HG02884 (cell line): ENCODE measurements around the gene P2RY14.
"Not testable (repeated sequence)": the region's sequence is repeated elsewhere in the genome, so short reads cannot be mapped to it uniquely, and the experiment has no call there.

ENCODE experiments used
- ATAC-seq: cut with Tn5 transposase; IDR thresholded peaks from one replicate; pipeline ENCODE4 v1.9.1; 2021; ENCODE audit warnings: mild to moderate bottlenecking, moderate library complexity; ENCODE audit not compliant: unreplicated experiment

P2RY14 gene

GRCh38 chr3:151264605-151265004 is 13.7 kb downstream of the P2RY14 start:
- no peak for ATAC-seq

GRCh38 chr3:151262871-151263525 is 15.3 kb downstream of the P2RY14 start:
- ATAC-seq = no peak

GRCh38 chr3:151259664-151260063 is 18.7 kb downstream of the P2RY14 start:
- no peak for ATAC-seq

- no peak for ATAC-seq
These were observed 21.6 kb downstream of the P2RY14 start for GRCh38 chr3:151256749-151257148.

- ATAC-seq = no peak
These were observed 29.5 kb downstream of the P2RY14 start for GRCh38 chr3:151248772-151249337.

- ATAC-seq = not testable (repeated sequence)
These were observed 36.3 kb downstream of the P2RY14 start for GRCh38 chr3:151242006-151242405.

- ATAC-seq = no peak
These were observed 41.6 kb downstream of the P2RY14 start for GRCh38 chr3:151236736-151237135.

- ATAC-seq = no peak
These were observed 42.0 kb downstream of the P2RY14 start for GRCh38 chr3:151236316-151236715.

- ATAC-seq = no peak
These were observed 43.5 kb downstream of the P2RY14 start for GRCh38 chr3:151234825-151235224.

- no peak for ATAC-seq
These were observed 45.4 kb downstream of the P2RY14 start for GRCh38 chr3:151232991-151233390.

- ATAC-seq = not testable (repeated sequence)
These were observed 45.9 kb downstream of the P2RY14 start for GRCh38 chr3:151232403-151232802.

GRCh38 chr3:151230646-151231045 is 47.7 kb downstream of the P2RY14 start:
- no peak for ATAC-seq

- ATAC-seq = no peak
These were observed 49.7 kb downstream of the P2RY14 start for GRCh38 chr3:151228666-151229040.

- peak; percentile 88 for ATAC-seq
These were observed 50.3 kb downstream of the P2RY14 start for GRCh38 chr3:151227807-151228665.

- ATAC-seq = peak; percentile 32
These were observed 51.0 kb downstream of the P2RY14 start for GRCh38 chr3:151227266-151227806.

- no peak for ATAC-seq
These were observed 51.5 kb downstream of the P2RY14 start for GRCh38 chr3:151226825-151227224.

GRCh38 chr3:151226088-151226563 is 52.2 kb downstream of the P2RY14 start:
- ATAC-seq = no peak

- ATAC-seq = no peak
These were observed 53.0 kb downstream of the P2RY14 start for GRCh38 chr3:151225040-151225975.

- ATAC-seq = no peak
These were observed 54.0 kb downstream of the P2RY14 start for GRCh38 chr3:151224268-151224866.

GRCh38 chr3:151219056-151219455 is 59.3 kb downstream of the P2RY14 start:
- no peak for ATAC-seq
